GM23338 (cell line): ENCODE measurements around the gene SPINK8.
"Not testable (repeated sequence)": the region's sequence is repeated elsewhere in the genome, so short reads cannot be mapped to it uniquely, and the experiment has no call there.

Experiments used
- ETS1 ChIP-seq: IDR thresholded peaks from 2 replicates; pipeline ENCODE4 v1.6.1; 2016; ENCODE audit warnings: antibody characterized with exemption
- EZH2 ChIP-seq: fragments of 200-600 bp; sonication (generic); IDR thresholded peaks from one replicate; pipeline ENCODE4 v1.8.0; 2017; ENCODE audit warnings: antibody characterized with exemption, mild to moderate bottlenecking, low read depth; ENCODE audit not compliant: unreplicated experiment
- JUNB ChIP-seq: IDR thresholded peaks from one replicate; pipeline ENCODE4 v1.6.1; 2016; ENCODE audit warnings: antibody characterized with exemption; ENCODE audit not compliant: unreplicated experiment
- POLR2AphosphoS5 ChIP-seq: IDR thresholded peaks from 2 replicates; pipeline ENCODE4 v1.6.1; 2016; ENCODE audit warnings: antibody characterized with exemption, low read depth
- ZNF114 ChIP-seq: fragments of 250-450 bp; sonication (Bioruptor Pico); IDR thresholded peaks from 2 replicates; pipeline ENCODE4 v1.5.0; 2020; ENCODE audit warnings: mild to moderate bottlenecking, moderate library complexity
- TF ChIP-seq, protein P1 (sequence below), 2 experiments: fragments of 200-600 bp in 1 of 2; sonication (generic) in 1 of 2; conservative IDR thresholded peaks; 2 replicates each; pipeline versions ENCODE4 v1.5.1 to v1.6.1; 2016 to 2017; ENCODE audit warnings: antibody characterized with exemption in 2 of 2, low read depth in 2 of 2, mild to moderate bottlenecking in 2 of 2, moderate library complexity in 1 of 2
- TF ChIP-seq, protein P2 (sequence below): IDR thresholded peaks from one replicate; pipeline ENCODE4 v1.6.1; 2018; ENCODE audit warnings: antibody characterized with exemption; ENCODE audit not compliant: unreplicated experiment

GRCh38 chr3:48337536-48337935, 4.1 kb upstream of the SPINK8 start:
- TF ChIP-seq, protein P1, sequence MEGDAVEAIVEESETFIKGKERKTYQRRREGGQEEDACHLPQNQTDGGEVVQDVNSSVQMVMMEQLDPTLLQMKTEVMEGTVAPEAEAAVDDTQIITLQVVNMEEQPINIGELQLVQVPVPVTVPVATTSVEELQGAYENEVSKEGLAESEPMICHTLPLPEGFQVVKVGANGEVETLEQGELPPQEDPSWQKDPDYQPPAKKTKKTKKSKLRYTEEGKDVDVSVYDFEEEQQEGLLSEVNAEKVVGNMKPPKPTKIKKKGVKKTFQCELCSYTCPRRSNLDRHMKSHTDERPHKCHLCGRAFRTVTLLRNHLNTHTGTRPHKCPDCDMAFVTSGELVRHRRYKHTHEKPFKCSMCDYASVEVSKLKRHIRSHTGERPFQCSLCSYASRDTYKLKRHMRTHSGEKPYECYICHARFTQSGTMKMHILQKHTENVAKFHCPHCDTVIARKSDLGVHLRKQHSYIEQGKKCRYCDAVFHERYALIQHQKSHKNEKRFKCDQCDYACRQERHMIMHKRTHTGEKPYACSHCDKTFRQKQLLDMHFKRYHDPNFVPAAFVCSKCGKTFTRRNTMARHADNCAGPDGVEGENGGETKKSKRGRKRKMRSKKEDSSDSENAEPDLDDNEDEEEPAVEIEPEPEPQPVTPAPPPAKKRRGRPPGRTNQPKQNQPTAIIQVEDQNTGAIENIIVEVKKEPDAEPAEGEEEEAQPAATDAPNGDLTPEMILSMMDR (conservative IDR thresholded peaks at IDR 0.05; ENCODE audit: low read depth in 2 of 2): not testable (repeated sequence)
- TF ChIP-seq, protein P2, sequence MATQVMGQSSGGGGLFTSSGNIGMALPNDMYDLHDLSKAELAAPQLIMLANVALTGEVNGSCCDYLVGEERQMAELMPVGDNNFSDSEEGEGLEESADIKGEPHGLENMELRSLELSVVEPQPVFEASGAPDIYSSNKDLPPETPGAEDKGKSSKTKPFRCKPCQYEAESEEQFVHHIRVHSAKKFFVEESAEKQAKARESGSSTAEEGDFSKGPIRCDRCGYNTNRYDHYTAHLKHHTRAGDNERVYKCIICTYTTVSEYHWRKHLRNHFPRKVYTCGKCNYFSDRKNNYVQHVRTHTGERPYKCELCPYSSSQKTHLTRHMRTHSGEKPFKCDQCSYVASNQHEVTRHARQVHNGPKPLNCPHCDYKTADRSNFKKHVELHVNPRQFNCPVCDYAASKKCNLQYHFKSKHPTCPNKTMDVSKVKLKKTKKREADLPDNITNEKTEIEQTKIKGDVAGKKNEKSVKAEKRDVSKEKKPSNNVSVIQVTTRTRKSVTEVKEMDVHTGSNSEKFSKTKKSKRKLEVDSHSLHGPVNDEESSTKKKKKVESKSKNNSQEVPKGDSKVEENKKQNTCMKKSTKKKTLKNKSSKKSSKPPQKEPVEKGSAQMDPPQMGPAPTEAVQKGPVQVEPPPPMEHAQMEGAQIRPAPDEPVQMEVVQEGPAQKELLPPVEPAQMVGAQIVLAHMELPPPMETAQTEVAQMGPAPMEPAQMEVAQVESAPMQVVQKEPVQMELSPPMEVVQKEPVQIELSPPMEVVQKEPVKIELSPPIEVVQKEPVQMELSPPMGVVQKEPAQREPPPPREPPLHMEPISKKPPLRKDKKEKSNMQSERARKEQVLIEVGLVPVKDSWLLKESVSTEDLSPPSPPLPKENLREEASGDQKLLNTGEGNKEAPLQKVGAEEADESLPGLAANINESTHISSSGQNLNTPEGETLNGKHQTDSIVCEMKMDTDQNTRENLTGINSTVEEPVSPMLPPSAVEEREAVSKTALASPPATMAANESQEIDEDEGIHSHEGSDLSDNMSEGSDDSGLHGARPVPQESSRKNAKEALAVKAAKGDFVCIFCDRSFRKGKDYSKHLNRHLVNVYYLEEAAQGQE: not testable (repeated sequence)
- not testable (repeated sequence) for TF ChIP-seq EZH2; POLR2AphosphoS5; ETS1; JUNB; ZNF114 (CRISPR knock-in tag)
